SH-SY5Y (cell line): Measurements from ENCODE around the gene GDA.

Source experiments
- GATA2 ChIP-seq: IDR thresholded peaks from 2 replicates; pipeline ENCODE4 v1.6.1; 2011; ENCODE audit warnings: mild to moderate bottlenecking, low read depth, low read length
- GATA3 ChIP-seq: IDR thresholded peaks from 2 replicates; pipeline ENCODE4 v1.6.1; 2011; ENCODE audit warnings: low read depth, mild to moderate bottlenecking, low read length, moderate library complexity

DNA sequence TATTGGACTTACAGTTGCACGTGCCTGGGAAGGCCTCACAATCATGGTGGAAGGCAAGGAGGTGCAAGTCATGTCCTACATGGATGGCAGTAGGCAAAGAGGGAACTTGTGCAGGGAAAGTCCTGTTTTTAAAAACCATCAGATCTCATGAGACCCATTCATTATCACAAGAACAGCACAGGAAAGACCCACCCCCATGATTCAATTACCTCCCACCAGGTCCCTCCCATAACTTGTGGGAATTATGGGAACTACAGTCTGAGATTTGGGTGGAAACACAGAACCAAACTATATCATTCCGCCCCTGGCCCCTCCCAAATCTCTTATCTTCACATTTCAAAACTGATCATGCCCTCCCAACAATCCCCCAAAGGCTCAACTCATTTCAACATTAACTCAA is 140.2 kb downstream of the GDA start:
- TF ChIP-seq GATA2 (no peak), GATA3 (no peak)
